Measurements from ENCODE around the gene HMG20A. TPM values are rescaled to one million over a fixed set of nuclear protein-coding genes. Genes with fewer than 3 reads are reported as not detected.

The HMG20A gene
- total and polyA plus RNA-seq, 2 of the 13 experiments (the other 11 are each of a cell fraction or from before 2014, with no cell fraction given), result 28.0 to 35.2 TPM

DNA sequence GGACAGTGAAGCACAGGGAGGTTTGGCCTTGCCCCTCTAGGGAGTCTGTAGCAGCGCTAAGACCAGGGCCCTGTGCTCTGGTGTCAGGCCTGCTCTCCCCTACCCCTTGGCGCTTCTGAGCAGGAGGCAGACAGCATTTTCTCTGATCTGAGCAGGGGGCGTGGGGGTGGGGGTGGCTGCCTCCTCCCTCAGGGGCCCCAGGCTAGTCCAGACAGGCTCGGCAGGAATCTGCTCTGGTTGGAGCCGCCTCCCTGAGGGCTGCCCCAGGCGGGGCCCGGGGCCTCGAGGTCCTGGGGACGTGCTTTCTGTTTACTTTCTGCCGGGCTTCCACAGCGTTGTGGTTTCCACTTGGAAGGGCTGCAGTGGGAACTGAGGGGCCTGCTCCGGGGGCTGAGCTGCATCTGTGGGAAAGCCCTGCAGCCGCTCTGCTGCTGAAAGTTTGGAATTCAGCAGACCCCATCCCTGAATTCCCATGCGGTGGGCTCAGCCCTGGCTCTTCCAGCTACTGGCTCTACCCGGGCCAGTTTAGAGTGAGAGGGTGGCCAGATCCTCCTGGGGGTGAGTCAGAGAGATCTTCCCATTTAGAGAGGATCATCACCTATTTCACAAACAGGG is 106.6 kb downstream of the HMG20A start (continued):
- TF ChIP-seq CTCF (CRISPR knock-in tag; IDR thresholded peaks at IDR 0.05) (peak; percentile 11; the same call in 1 of the 2 replicates), KDM2A (CRISPR knock-in tag; IDR thresholded peaks at IDR 0.05; ENCODE audit: borderline replicate concordance, low read depth) (peak; percentile 20; the same call in 1 of the 2 replicates), RFXAP (CRISPR knock-in tag; IDR thresholded peaks at IDR 0.05; ENCODE audit: borderline replicate concordance) (0 out of 2 replicates have a peak, but pooled peaks have one; percentile 20), ZNF780A (CRISPR knock-in tag; IDR thresholded peaks at IDR 0.05) (no peak), FOXJ3 (CRISPR knock-in tag; IDR thresholded peaks at IDR 0.05; ENCODE audit: borderline replicate concordance) (peak; percentile 28; the same call in 1 of the 2 replicates), YEATS4 (CRISPR knock-in tag; IDR thresholded peaks at IDR 0.05; ENCODE audit: borderline replicate concordance) (peak; percentile 67; the same call in 1 of the 2 replicates), KLF16 (CRISPR knock-in tag; IDR thresholded peaks at IDR 0.05) (no peak), GATAD2A (CRISPR knock-in tag; IDR thresholded peaks at IDR 0.05) (peak; percentile 30; the same call in 1 of the 2 replicates), ZNF225 (CRISPR knock-in tag; IDR thresholded peaks at IDR 0.05) (no peak), ZNF501 (CRISPR knock-in tag; IDR thresholded peaks at IDR 0.05) (no peak), TFAP4 (IDR thresholded peaks at IDR 0.05; ENCODE audit: borderline replicate concordance, low read depth) (0 out of 2 replicates have a peak, but pooled peaks have one; percentile 11), KLF15 (CRISPR knock-in tag; IDR thresholded peaks at IDR 0.05; ENCODE audit: borderline replicate concordance) (0 out of 2 replicates have a peak, but pooled peaks have one; percentile 31), BCL6 (CRISPR knock-in tag; IDR thresholded peaks at IDR 0.05) (peak; percentile 34; the same call in 1 of the 2 replicates), ZNF263 (CRISPR knock-in tag; IDR thresholded peaks at IDR 0.05) (0 out of 2 replicates have a peak, but pooled peaks have one; percentile 16)
- TF ChIP-seq, protein P1, sequence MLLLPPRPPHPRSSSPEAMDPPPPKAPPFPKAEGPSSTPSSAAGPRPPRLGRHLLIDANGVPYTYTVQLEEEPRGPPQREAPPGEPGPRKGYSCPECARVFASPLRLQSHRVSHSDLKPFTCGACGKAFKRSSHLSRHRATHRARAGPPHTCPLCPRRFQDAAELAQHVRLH (CRISPR knock-in tag; IDR thresholded peaks at IDR 0.05; ENCODE audit: borderline replicate concordance, low read depth), result no peak; the same call in 1 of the 2 replicates
- TF ChIP-seq, protein P2, sequence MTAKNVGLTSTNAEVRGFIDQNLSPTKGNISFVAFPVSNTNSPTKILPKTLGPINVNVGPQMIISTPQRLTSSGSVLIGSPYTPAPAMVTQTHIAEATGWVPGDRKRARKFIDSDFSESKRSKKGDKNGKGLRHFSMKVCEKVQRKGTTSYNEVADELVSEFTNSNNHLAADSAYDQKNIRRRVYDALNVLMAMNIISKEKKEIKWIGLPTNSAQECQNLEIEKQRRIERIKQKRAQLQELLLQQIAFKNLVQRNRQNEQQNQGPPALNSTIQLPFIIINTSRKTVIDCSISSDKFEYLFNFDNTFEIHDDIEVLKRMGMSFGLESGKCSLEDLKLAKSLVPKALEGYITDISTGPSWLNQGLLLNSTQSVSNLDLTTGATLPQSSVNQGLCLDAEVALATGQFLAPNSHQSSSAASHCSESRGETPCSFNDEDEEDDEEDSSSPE (CRISPR knock-in tag; IDR thresholded peaks at IDR 0.05), result peak; percentile 47; the same call in 1 of the 2 replicates
- TF ChIP-seq, protein P3, sequence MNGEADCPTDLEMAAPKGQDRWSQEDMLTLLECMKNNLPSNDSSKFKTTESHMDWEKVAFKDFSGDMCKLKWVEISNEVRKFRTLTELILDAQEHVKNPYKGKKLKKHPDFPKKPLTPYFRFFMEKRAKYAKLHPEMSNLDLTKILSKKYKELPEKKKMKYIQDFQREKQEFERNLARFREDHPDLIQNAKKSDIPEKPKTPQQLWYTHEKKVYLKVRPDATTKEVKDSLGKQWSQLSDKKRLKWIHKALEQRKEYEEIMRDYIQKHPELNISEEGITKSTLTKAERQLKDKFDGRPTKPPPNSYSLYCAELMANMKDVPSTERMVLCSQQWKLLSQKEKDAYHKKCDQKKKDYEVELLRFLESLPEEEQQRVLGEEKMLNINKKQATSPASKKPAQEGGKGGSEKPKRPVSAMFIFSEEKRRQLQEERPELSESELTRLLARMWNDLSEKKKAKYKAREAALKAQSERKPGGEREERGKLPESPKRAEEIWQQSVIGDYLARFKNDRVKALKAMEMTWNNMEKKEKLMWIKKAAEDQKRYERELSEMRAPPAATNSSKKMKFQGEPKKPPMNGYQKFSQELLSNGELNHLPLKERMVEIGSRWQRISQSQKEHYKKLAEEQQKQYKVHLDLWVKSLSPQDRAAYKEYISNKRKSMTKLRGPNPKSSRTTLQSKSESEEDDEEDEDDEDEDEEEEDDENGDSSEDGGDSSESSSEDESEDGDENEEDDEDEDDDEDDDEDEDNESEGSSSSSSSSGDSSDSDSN (CRISPR knock-in tag; IDR thresholded peaks at IDR 0.05), result peak; percentile 65
- TF ChIP-seq, protein P4, sequence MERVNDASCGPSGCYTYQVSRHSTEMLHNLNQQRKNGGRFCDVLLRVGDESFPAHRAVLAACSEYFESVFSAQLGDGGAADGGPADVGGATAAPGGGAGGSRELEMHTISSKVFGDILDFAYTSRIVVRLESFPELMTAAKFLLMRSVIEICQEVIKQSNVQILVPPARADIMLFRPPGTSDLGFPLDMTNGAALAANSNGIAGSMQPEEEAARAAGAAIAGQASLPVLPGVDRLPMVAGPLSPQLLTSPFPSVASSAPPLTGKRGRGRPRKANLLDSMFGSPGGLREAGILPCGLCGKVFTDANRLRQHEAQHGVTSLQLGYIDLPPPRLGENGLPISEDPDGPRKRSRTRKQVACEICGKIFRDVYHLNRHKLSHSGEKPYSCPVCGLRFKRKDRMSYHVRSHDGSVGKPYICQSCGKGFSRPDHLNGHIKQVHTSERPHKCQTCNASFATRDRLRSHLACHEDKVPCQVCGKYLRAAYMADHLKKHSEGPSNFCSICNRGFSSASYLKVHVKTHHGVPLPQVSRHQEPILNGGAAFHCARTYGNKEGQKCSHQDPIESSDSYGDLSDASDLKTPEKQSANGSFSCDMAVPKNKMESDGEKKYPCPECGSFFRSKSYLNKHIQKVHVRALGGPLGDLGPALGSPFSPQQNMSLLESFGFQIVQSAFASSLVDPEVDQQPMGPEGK (CRISPR knock-in tag; IDR thresholded peaks at IDR 0.05), result peak; percentile 89

Data from HepG2 (cell line).